Loucy (cell line): ENCODE results near the gene PRKN.

ENCODE experiments used
- H2AFZ ChIP-seq: fragments of 200-600 bp; sonication (generic); 2 replicates; pipeline ENCODE4 v1.6.0; 2016; ENCODE audit warnings: antibody characterized with exemption, mild to moderate bottlenecking, low read length, moderate library complexity
- H3F3A ChIP-seq: fragments of 200-600 bp; 2 replicates; pipeline ENCODE4 v1.6.0; 2016; ENCODE audit warnings: antibody characterized with exemption, low read depth, mild to moderate bottlenecking
- H3K27me3 ChIP-seq: fragments of 200-600 bp; sonication (generic); 2 replicates; pipeline ENCODE4 v1.6.1; 2014; ENCODE audit warnings: low read length, mild to moderate bottlenecking; ENCODE audit not compliant: insufficient read depth, poor library complexity, severe bottlenecking
- H3K36me3 ChIP-seq: fragments of 200-600 bp; sonication (generic); 2 replicates; pipeline ENCODE4 v1.6.1; 2016; ENCODE audit warnings: low read length; ENCODE audit not compliant: insufficient read depth
- H3K4me1 ChIP-seq: fragments of 200-600 bp; sonication (generic); 2 replicates; pipeline ENCODE4 v1.5.1; 2014; ENCODE audit warnings: low read length, mild to moderate bottlenecking; ENCODE audit not compliant: insufficient read depth, poor library complexity, severe bottlenecking
- H3K4me2 ChIP-seq: fragments of 200-600 bp; sonication (generic); 2 replicates; pipeline ENCODE4 v1.6.0; 2014; ENCODE audit warnings: antibody characterized with exemption, low read length, low read depth, mild to moderate bottlenecking; ENCODE audit not compliant: poor library complexity, severe bottlenecking
- H3K4me3 ChIP-seq: fragments of 200-600 bp; sonication (generic); 2 replicates; pipeline ENCODE4 v1.5.1; 2014; ENCODE audit warnings: low read length, mild to moderate bottlenecking, mixed read lengths; ENCODE audit not compliant: poor library complexity, severe bottlenecking
- H3K79me2 ChIP-seq: fragments of 200-600 bp; sonication (generic); 2 replicates; pipeline ENCODE4 v1.6.1; 2014; ENCODE audit warnings: low read length; ENCODE audit not compliant: insufficient read depth
- H3K9ac ChIP-seq: fragments of 200-600 bp; sonication (generic); 2 replicates; pipeline ENCODE4 v1.6.0; 2014; ENCODE audit warnings: mild to moderate bottlenecking, low read depth, low read length, moderate library complexity; ENCODE audit not compliant: poor library complexity, severe bottlenecking
- H3K9me2 ChIP-seq: fragments of 200-600 bp; sonication (generic); replicated peaks from 2 replicates; pipeline ENCODE4 v1.6.1; 2016; ENCODE audit warnings: low read depth, low read length, mixed read lengths
- H3K9me3 ChIP-seq: fragments of 200-600 bp; sonication (generic); 2 replicates; pipeline ENCODE4 v1.6.1; 2014; ENCODE audit warnings: mild to moderate bottlenecking, antibody characterized with exemption, low read length, low read depth; ENCODE audit not compliant: insufficient read depth
- H4K20me1 ChIP-seq: fragments of 200-600 bp; sonication (generic); 2 replicates; pipeline ENCODE4 v1.6.0; 2014; ENCODE audit warnings: antibody characterized with exemption, low read length, mild to moderate bottlenecking; ENCODE audit not compliant: insufficient read depth, poor library complexity, severe bottlenecking
- EZH2phosphoT487 ChIP-seq: fragments of 200-600 bp; IDR thresholded peaks from 2 replicates; pipeline ENCODE4 v1.6.1; 2018; ENCODE audit warnings: antibody characterized with exemption, mild to moderate bottlenecking, moderate library complexity, borderline replicate concordance
- TF ChIP-seq, protein P1 (sequence below): fragments of 200-600 bp; sonication (generic); conservative IDR thresholded peaks from 2 replicates; pipeline ENCODE4 v1.5.1; 2014; ENCODE audit warnings: mild to moderate bottlenecking, antibody characterized with exemption, low read length

The PRKN gene

DNA sequence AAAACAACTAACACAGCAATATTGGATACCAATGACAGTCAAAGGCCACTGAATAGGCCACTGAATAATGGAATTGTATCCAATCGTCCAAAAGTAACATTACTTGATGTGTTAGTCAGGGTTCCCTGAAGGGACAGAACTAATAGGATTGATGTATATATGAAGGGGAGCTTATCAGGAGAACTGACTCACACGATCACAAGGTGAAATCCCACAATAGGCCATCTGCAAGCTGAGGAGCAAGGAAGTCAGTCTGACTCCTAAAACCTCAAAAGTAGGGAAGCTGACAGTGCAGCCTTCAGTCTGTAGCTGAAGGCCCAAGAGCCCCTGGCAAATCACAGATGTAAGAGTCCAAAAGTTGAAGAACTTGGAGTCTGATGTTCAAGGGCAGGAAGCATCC, 571.4 kb downstream of the PRKN start:
- no peaks in the 10 kb centered on the region for H3K27me3 ChIP-seq
- H3F3A ChIP-seq = no peaks in the 10 kb centered on the region
- no peak for TF ChIP-seq EZH2phosphoT487
- TF ChIP-seq, protein P1, sequence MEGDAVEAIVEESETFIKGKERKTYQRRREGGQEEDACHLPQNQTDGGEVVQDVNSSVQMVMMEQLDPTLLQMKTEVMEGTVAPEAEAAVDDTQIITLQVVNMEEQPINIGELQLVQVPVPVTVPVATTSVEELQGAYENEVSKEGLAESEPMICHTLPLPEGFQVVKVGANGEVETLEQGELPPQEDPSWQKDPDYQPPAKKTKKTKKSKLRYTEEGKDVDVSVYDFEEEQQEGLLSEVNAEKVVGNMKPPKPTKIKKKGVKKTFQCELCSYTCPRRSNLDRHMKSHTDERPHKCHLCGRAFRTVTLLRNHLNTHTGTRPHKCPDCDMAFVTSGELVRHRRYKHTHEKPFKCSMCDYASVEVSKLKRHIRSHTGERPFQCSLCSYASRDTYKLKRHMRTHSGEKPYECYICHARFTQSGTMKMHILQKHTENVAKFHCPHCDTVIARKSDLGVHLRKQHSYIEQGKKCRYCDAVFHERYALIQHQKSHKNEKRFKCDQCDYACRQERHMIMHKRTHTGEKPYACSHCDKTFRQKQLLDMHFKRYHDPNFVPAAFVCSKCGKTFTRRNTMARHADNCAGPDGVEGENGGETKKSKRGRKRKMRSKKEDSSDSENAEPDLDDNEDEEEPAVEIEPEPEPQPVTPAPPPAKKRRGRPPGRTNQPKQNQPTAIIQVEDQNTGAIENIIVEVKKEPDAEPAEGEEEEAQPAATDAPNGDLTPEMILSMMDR = no peak

GRCh38 chr6:162154930-162155329, 572.6 kb downstream of the PRKN start:
- Histone ChIP-seq H2AFZ (no peak overlapping the region), H3K4me1 (no peaks in the 10 kb centered on the region), H3K36me3 (no peaks in the 10 kb centered on the region), H3K4me3 (no peak overlapping the region), H3K9me3 (0 out of 2 replicates have a peak, but pooled peaks cover 3% of the 10 kb centered on the region), H3K27me3 (no peaks in the 10 kb centered on the region), H3K9me2 (no peaks in the 10 kb centered on the region), H3F3A (no peaks in the 10 kb centered on the region), H3K79me2 (no peaks in the 10 kb centered on the region), H4K20me1 (no peaks in the 10 kb centered on the region), H3K4me2 (no peak overlapping the region), H3K9ac (no peak overlapping the region)
- TF ChIP-seq, protein P1 = no peak
- no peak for TF ChIP-seq EZH2phosphoT487

More for the DNA sequence above, 571.4 kb downstream of the PRKN start:
- Histone ChIP-seq H4K20me1 (no peaks in the 10 kb centered on the region), H3K9ac (no peak overlapping the region), H3K79me2 (no peaks in the 10 kb centered on the region), H3K4me3 (no peak overlapping the region), H3K36me3 (no peaks in the 10 kb centered on the region), H3K9me2 (no peaks in the 10 kb centered on the region), H2AFZ (no peak overlapping the region), H3K4me1 (no peaks in the 10 kb centered on the region), H3K4me2 (no peak overlapping the region), H3K9me3 (no peaks in the 10 kb centered on the region)

DNA sequence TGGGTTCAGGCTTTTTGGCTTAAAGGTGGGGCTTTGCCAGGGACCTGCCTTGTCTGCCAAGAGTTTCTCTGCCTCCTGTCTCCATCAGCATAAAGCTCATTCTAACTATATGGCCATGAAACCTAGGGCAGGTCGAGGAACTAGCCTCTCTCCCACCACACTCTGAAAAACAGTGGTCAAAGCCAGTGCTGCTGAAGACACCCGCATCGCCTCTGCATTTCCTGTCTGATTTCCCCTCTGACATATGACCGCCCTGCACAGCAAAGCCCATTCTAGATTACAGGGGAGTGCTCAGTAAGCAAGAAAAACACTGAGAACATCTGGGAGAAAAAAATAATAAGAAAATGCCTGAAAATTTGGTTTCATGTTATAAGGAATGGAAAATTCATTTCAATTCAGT, 573.6 kb downstream of the PRKN start:
- Histone ChIP-seq H3K36me3 (no peaks in the 10 kb centered on the region), H3K9me3 (0 out of 2 replicates have a peak, but pooled peaks cover 3% of the 10 kb centered on the region), H3F3A (no peaks in the 10 kb centered on the region), H4K20me1 (no peaks in the 10 kb centered on the region), H3K4me2 (no peak overlapping the region), H3K79me2 (no peaks in the 10 kb centered on the region), H3K9ac (no peak overlapping the region), H3K9me2 (no peaks in the 10 kb centered on the region), H3K27me3 (no peaks in the 10 kb centered on the region), H3K4me3 (no peak overlapping the region), H3K4me1 (no peaks in the 10 kb centered on the region), H2AFZ (no peak overlapping the region)
- no peak for TF ChIP-seq EZH2phosphoT487
- TF ChIP-seq, protein P1 = no peak
